ENCODE results near the gene MVB12B. TPM values are rescaled to one million over a fixed set of nuclear protein-coding genes. Genes with fewer than 3 reads are reported as not detected.

The MVB12B gene
- total and polyA plus RNA-seq, 2 donors (not counting 1 experiment from before 2014, with no cell fraction given) = 2.5 to 2.6 TPM

- Histone ChIP-seq H3K79me2 (ENCODE audit: control insufficient read depth, insufficient read depth, low read length) (no peaks in the 10 kb centered on the region), H3K9ac (ENCODE audit: insufficient read depth, low read length) (no peak overlapping the region), H3K27ac (ENCODE audit: insufficient read depth, low read length) (no peak overlapping the region), H3K9me3 (ENCODE audit: control insufficient read depth, insufficient read depth, low read depth, low read length) (no peaks in the 10 kb centered on the region), H3K36me3 (ENCODE audit: control insufficient read depth, insufficient read depth, low read length) (no peaks in the 10 kb centered on the region), H3K4me1 (ENCODE audit: control insufficient read depth, extremely low read depth, insufficient read depth, low read length) (no peaks in the 10 kb centered on the region), H3K4me2 (ENCODE audit: extremely low read depth, insufficient read depth, low read length) (no peak overlapping the region), H4K20me1 (ENCODE audit: control insufficient read depth, extremely low read depth, insufficient read depth, low read length) (no peaks in the 10 kb centered on the region), H2AFZ (ENCODE audit: low read length) (no peak overlapping the region), H3K27me3 (ENCODE audit: control insufficient read depth, insufficient read depth, low read length) (no peaks in the 10 kb centered on the region), H3K4me3 (replicated peaks in 1 of 4; ENCODE audit: control extremely low read depth in 1 of 4, insufficient read depth in 1 of 4, low read depth in 3 of 4, low read length in 4 of 4) (no peak overlapping the region)
- DNase-seq (ENCODE audit: low read depth in 2 of 2) = no peak
- TF ChIP-seq EZH2 (IDR thresholded peaks at IDR 0.05; ENCODE audit: low read length, missing control alignments) = no peak
- TF ChIP-seq, protein P1, sequence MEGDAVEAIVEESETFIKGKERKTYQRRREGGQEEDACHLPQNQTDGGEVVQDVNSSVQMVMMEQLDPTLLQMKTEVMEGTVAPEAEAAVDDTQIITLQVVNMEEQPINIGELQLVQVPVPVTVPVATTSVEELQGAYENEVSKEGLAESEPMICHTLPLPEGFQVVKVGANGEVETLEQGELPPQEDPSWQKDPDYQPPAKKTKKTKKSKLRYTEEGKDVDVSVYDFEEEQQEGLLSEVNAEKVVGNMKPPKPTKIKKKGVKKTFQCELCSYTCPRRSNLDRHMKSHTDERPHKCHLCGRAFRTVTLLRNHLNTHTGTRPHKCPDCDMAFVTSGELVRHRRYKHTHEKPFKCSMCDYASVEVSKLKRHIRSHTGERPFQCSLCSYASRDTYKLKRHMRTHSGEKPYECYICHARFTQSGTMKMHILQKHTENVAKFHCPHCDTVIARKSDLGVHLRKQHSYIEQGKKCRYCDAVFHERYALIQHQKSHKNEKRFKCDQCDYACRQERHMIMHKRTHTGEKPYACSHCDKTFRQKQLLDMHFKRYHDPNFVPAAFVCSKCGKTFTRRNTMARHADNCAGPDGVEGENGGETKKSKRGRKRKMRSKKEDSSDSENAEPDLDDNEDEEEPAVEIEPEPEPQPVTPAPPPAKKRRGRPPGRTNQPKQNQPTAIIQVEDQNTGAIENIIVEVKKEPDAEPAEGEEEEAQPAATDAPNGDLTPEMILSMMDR (conservative IDR thresholded peaks at IDR 0.05 in 1 of 2, IDR thresholded peaks at IDR 0.05 in 1 of 2; ENCODE audit: low read depth in 1 of 2, low read length in 2 of 2) = no peak
Observed at GRCh38 chr9:126448865-126449577, 122.4 kb downstream of the MVB12B start.

DNA sequence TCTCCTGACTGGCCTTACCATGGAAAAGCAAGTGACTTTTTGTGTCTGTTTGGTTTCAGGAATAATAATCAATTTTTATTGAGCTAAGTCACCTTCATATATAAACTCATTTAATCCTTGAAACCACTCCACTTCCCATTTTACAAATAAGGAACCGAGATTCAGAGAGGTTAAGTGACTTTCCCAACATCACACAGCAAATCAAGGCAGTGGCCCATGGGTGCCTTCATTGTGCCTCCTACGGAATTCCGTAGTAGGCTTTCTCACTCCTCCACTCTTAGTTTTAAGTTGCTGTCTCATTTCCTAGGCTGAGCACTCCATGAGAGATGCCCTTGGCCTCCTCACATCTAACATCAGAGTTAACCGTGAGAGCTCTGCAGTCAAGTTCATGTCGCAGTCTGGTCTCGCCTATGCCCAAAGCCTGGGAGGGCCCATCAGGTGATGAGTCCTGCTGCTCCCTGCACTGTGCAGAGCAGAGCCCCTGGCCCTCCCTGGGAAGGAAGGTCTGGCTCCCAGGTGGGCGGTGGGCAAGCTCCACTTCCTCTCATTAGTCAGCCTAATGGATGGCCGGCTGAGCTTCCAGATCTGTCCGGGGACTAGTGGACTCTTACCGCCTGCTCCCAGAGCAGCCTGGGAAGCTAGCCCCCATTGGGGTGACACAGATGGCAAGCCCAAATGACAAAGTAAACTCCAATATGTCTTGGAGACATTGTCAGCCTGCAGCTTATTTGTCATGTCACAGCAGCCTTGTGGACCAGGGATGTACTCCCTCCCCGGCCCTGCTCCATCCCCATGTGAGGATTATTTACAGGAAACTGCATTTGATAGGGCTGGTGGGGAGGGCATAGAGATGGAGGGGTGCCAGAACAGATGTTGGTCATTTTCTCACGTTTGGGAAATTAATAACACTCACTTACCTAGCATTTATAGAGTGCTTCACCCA, 123.4 kb downstream of the MVB12B start:
- no peak overlapping the region for H3K27ac ChIP-seq (ENCODE audit: insufficient read depth, low read length)
- H3K4me1 ChIP-seq (ENCODE audit: control insufficient read depth, extremely low read depth, insufficient read depth, low read length) = no peaks in the 10 kb centered on the region
- H3K79me2 ChIP-seq (ENCODE audit: control insufficient read depth, insufficient read depth, low read length) = no peaks in the 10 kb centered on the region
- no peak overlapping the region for H3K4me3 ChIP-seq (replicated peaks in 1 of 4; ENCODE audit: control extremely low read depth in 1 of 4, insufficient read depth in 1 of 4, low read depth in 3 of 4, low read length in 4 of 4)
- H2AFZ ChIP-seq (ENCODE audit: low read length) = no peak overlapping the region
- H3K4me2 ChIP-seq (ENCODE audit: extremely low read depth, insufficient read depth, low read length) = no peak overlapping the region
- H3K36me3 ChIP-seq (ENCODE audit: control insufficient read depth, insufficient read depth, low read length) = no peaks in the 10 kb centered on the region
- TF ChIP-seq, protein P1 (conservative IDR thresholded peaks at IDR 0.05 in 1 of 2, IDR thresholded peaks at IDR 0.05 in 1 of 2; ENCODE audit: low read depth in 1 of 2, low read length in 2 of 2) = no peak
- no peak for TF ChIP-seq EZH2 (IDR thresholded peaks at IDR 0.05; ENCODE audit: low read length, missing control alignments)
- H3K9ac ChIP-seq (ENCODE audit: insufficient read depth, low read length) = no peak overlapping the region
- DNase-seq (ENCODE audit: low read depth in 2 of 2) = no peak
- H4K20me1 ChIP-seq (ENCODE audit: control insufficient read depth, extremely low read depth, insufficient read depth, low read length) = no peaks in the 10 kb centered on the region
- no peaks in the 10 kb centered on the region for H3K9me3 ChIP-seq (ENCODE audit: control insufficient read depth, insufficient read depth, low read depth, low read length)
- H3K27me3 ChIP-seq (ENCODE audit: control insufficient read depth, insufficient read depth, low read length) = no peaks in the 10 kb centered on the region

DNA sequence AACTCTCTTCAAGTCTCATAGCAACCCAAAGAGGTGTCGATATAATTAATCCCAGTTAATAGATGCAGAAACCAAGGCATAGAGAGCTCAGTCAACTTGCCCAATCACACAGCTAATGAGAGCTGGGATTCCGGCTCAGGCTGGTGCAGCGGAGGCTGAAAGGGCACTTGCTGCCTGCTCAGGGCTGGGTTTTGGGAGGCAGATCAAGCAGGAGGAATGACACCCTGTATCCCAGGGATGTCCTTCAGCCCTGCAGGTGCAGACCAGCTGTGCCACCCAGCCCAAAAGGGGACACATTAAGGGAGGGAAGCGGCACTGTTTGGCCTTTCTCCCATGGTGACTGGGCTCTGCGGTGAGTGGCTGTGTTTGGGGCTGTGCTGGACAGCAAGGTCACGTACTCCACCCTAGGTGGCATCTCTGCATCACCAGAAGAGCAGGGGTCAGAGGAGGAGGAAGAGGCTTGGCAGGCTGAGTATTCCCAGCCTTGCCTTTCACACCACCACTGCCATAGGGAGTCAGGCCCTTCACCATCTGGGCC, 124.1 kb downstream of the MVB12B start:
- DNase-seq (ENCODE audit: low read depth in 2 of 2) = no peak
- no peak for TF ChIP-seq EZH2 (IDR thresholded peaks at IDR 0.05; ENCODE audit: low read length, missing control alignments)
- TF ChIP-seq, protein P1 (conservative IDR thresholded peaks at IDR 0.05 in 1 of 2, IDR thresholded peaks at IDR 0.05 in 1 of 2; ENCODE audit: low read depth in 1 of 2, low read length in 2 of 2) = no peak
- no peaks in the 10 kb centered on the region for H3K36me3 ChIP-seq (ENCODE audit: control insufficient read depth, insufficient read depth, low read length)

More for the DNA sequence above, 124.1 kb downstream of the MVB12B start:
- Histone ChIP-seq H3K9me3 (ENCODE audit: control insufficient read depth, insufficient read depth, low read depth, low read length) (no peaks in the 10 kb centered on the region), H3K27ac (ENCODE audit: insufficient read depth, low read length) (no peak overlapping the region), H3K9ac (ENCODE audit: insufficient read depth, low read length) (no peak overlapping the region), H3K27me3 (ENCODE audit: control insufficient read depth, insufficient read depth, low read length) (no peaks in the 10 kb centered on the region), H3K4me1 (ENCODE audit: control insufficient read depth, extremely low read depth, insufficient read depth, low read length) (no peaks in the 10 kb centered on the region), H2AFZ (ENCODE audit: low read length) (no peak overlapping the region), H4K20me1 (ENCODE audit: control insufficient read depth, extremely low read depth, insufficient read depth, low read length) (no peaks in the 10 kb centered on the region), H3K4me2 (ENCODE audit: extremely low read depth, insufficient read depth, low read length) (no peak overlapping the region), H3K79me2 (ENCODE audit: control insufficient read depth, insufficient read depth, low read length) (no peaks in the 10 kb centered on the region), H3K4me3 (replicated peaks in 1 of 4; ENCODE audit: control extremely low read depth in 1 of 4, insufficient read depth in 1 of 4, low read depth in 3 of 4, low read length in 4 of 4) (no peak overlapping the region)

Data from fibroblast of lung (primary cell).